ENCODE data around the gene SELENOW.
A peak's percentile ranks its signal among the peaks of the same experiment; 100 is the strongest.
"Not testable (repeated sequence)": the region's sequence is repeated elsewhere in the genome, so short reads cannot be mapped to it uniquely, and the experiment has no call there.

The SELENOW gene

DNA sequence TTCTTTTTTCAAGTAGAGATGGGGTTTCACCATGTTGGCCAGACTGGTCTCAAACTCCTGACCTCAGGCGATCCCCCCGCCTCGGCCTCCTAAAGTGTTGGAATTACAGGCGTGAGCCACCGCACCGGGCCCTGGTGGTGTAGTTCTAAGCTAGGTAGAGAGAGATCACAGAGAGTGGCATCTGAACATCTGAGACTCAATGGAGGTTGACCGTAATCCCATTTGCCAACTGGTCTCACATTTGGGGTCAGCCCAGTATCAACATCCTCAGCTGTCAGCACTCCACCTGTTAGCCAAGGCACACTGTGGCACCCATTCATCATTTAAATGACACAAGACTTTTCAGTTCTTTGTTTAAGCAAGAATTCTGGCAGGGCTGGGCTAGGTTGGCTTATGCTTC is 8.1 kb downstream of the SELENOW start:
- DNase-seq = no peak

GRCh38 chr19:47787307-47787706 is 8.8 kb downstream of the SELENOW start:
- not testable (repeated sequence) for DNase-seq

- DNase-seq = not testable (repeated sequence)
Measured at GRCh38 chr19:47789811-47790210, 11.3 kb downstream of the SELENOW start.

- no peak for DNase-seq
Measured at GRCh38 chr19:47790398-47790814, 11.9 kb downstream of the SELENOW start.

DNA sequence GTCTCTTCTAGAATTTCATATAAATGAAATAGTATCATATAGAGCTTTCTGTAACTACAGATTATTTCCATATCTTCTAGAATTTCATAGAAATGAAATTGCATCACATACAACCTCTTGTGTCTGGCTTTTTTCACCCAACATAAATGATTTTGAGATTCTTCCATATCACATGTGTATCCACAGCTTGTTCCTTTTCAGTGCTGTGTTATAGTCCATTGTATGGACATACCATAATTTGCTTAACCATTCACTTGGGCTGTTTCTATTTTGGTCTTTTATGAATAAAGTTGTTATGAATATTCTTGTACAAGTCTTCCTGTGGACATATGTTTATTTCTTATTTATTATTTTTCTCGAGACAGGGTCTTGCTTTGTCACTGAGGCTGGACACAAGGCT is 14.1 kb downstream of the SELENOW start:
- no peak for DNase-seq

GRCh38 chr19:47794526-47794925 is 16.0 kb downstream of the SELENOW start:
- DNase-seq = no peak

GRCh38 chr19:47796785-47797184 is 18.3 kb downstream of the SELENOW start:
- DNase-seq = no peak

DNA sequence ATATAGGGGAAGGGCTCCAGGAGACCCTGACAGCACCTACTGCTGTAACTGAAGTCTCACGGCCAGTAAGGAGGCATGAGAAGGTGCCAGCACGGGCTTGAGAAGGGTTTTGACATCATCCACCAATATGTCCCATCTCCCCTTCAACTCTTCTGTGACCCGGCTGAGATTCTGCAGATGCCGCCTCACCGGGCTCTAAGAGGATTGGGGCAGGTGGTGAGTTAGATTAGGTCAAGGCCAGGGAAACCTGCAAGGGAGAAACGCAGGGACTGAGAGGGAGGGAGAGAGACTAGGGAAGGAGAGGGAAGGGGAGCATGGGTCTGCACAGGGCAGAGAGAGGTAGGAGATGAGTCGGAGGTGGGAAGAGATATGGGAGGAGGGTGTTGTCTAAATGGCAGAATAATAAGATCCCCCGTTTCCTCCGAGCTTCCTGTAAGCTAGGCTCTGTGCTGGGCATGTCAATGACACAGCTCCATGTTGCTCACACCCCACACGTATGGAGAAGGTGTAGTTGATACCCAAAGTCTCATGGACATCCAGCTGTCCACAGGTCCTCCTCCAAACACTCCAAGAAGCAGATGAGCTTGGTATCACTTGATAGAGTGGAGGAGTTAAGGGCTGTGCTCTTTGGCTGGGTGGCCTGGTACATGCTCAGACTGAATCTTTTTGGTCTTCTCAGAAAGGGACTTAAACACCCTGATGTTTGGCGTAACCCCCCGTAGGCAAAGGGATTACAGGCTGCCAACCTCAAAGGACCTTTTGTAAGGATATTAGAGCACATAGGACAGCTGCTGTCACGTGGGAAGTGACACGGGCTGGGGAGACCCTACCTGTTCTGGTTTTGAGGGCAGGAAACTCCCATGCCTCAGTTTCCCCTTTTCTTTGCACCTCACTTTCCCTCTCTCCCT is 19.7 kb downstream of the SELENOW start:
- DNase-seq = no peak

- no peak for DNase-seq
Measured at GRCh38 chr19:47798904-47799266, 20.4 kb downstream of the SELENOW start.

DNA sequence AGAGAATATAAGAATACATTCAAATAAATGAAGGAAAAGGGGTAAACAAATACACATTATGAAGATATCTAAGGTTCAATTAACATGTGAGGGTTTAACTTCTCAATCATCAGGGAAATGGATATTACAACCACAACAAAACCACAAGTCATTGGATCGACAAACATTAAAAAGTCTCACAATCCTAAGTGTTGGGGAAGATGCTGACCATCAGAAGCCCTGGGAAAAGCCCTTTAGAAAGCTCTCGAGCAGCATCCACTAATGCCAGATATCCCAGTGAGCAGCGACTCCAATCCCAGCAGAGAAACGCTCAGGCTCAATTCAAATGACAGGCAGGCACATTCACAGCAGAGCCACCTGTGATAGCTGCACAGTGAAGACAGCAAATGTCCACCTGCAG is 22.8 kb downstream of the SELENOW start:
- DNase-seq = no peak

- no peak for DNase-seq
Measured at GRCh38 chr19:47802521-47803043, 24.1 kb downstream of the SELENOW start.

- DNase-seq = not testable (repeated sequence)
Measured at GRCh38 chr19:47803148-47803547, 24.6 kb downstream of the SELENOW start.

DNA sequence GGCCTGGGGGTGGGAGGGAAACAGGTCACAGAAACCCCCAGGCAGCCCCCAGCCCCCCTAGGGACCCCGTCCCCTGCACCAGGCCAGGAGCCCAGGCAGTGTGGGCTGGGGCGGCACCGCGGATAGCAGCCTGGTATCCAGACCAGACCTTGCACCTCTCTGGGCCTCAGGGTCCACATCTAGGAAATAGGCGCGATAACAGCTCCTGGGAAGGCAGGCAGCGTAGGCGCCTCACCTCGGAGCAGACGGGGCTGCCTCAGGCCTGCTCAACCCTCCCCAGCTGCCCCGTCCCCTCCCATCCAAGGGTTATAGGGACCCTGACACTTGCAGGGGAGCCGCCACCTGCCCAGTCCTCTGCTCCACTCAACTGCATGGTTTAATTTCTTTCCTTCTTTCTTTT is 25.2 kb downstream of the SELENOW start:
- not testable (repeated sequence) for DNase-seq

GRCh38 chr19:47804451-47804850 is 25.9 kb downstream of the SELENOW start, which contains the start of gene TPRX1:
Gene TPRX1 (minus strand): TSS chr19:47804551. CDS start chr19:47804539, 12 bp downstream.
- not testable (repeated sequence) for DNase-seq

DNA sequence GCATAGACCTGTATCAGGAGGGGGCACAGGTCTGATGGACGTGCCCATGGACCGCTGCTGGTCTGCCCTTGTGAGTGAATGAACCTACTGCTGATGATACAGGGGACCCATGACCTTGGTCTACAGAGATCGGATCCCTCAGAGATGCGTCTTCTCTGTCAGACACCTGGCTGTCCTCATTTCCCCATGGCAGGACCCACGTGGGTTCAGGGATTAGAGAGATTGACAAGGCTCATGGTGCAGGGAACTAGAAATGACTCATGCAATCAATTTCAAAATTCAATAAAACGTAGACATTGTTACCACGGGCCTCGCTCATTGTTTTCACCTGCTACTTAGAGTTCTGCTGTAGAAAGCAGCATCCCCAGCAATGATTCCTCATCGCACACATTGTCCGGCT is 26.8 kb downstream of the SELENOW start:
- no peak for DNase-seq

GRCh38 chr19:47806435-47806834 is 27.9 kb downstream of the SELENOW start:
- DNase-seq = no peak

DNA sequence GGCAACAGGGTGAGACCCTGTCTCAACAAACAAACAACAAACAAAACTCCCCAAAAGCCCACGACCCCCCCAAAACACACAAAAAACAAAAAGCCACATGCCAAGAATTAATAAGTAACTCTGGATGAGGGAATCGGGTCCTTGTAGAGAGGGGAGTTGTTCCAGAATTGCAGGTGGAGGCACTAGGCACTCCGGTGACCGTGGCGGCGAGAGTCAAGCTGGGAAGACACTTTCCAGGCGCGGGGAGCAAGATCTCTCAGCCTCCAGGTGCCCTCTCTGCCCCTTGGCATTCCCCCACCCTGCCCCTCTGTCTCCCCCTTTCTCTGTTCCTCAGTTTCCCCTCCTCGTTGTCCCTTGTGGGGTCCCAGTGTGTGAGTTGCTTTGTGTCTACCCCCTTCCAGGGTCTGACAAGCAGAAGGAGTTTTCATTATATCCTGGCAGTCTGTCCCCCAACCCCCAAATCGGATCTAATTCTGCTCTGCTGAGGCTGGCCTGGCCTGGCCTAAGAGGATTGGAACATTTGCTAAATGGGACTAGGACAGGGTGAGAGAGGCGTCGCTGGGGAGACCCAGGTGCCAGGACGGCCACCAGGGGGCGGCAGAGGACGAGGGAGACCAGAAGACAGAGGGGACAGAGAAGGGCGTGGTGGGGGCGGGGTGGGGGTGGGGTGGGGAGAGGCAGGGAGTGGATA is 34.9 kb downstream of the SELENOW start:
- DNase-seq = peak; percentile 26

- no peak for DNase-seq
Measured at GRCh38 chr19:47813995-47814328, 35.5 kb downstream of the SELENOW start.

DNA sequence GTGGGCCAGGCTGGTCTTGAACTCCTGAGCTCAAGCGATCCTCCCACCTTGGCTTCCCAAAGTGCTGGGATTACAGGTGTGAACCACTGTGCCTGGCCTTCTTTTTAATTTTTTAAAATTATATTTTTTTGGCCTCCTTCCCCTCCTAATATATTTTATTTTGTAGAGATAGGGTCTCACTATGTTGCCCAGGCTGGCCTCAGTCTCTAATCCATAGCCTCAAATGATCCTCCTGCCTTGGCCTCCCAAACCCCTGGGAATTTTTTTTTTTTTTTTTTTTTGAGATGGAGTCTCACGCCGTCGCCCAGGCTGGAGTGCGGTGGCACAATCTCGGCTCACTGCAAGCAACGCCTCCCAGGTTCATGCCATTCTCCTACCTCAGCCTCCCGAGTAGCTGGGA is 37.8 kb downstream of the SELENOW start:
- not testable (repeated sequence) for DNase-seq

DNA sequence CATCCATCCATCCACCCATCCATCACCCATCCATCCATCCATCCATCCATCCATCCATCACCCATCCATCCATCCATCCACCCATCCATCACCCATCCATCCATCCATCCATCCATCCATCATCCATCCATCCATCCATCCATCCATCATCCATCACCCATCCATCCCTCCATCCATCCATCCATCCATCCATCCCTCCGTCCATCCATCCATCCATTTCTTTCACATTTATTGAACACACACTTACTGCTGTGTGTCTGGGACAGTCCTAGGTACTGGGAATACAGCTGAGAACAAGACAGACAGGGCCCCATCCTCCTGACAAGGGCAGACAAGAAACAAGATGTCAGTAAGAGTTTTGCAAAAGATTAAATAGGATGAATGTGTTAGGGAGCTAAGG is 39.7 kb downstream of the SELENOW start:
- DNase-seq = not testable (repeated sequence)

- no peak for DNase-seq
Measured at GRCh38 chr19:47819858-47820257, 41.4 kb downstream of the SELENOW start.

- no peak for DNase-seq
Measured at GRCh38 chr19:47820410-47820809, 41.9 kb downstream of the SELENOW start.

GRCh38 chr19:47821460-47822020 is 43.0 kb downstream of the SELENOW start, which contains the start of gene CRX:
Gene CRX (plus strand): TSS chr19:47821937. CDS start chr19:47834444, 12,507 bp downstream.
- no peak for DNase-seq

Measured in DMS79 treated with DMSO at 0.1 percent for 48 hours (cell line).